ENCODE measurements around the gene PDE4D. TPM values are rescaled to one million over a fixed set of nuclear protein-coding genes. Genes with fewer than 3 reads are reported as not detected.

Gene PDE4D
- total RNA-seq, 1 experiment from 2014 or later: 3.6 TPM

- CTCF ChIA-PET: interaction anchor here (0.5 kb wide), 1 partner anchor 53 kb away, joined by 3 read pairs; no protein-coding TSS in a partner anchor
- H3K27me3 ChIP-seq (ENCODE audit: low read length): no peaks in the 10 kb centered on the region
- ATAC-seq (no peak), DNase-seq (no peak)
- POLR2A ChIA-PET (ENCODE audit: unreplicated experiment): no interaction called here
- no peaks in the 10 kb centered on the region for H3K79me2 ChIP-seq (ENCODE audit: low read length)
- no peak overlapping the region for H2AFZ ChIP-seq (ENCODE audit: low read length)
- no peak overlapping the region for H3K27ac ChIP-seq (ENCODE audit: low read length)
- H3K9me3 ChIP-seq (ENCODE audit: low read length): no peaks in the 10 kb centered on the region
- TF ChIP-seq, protein P1, sequence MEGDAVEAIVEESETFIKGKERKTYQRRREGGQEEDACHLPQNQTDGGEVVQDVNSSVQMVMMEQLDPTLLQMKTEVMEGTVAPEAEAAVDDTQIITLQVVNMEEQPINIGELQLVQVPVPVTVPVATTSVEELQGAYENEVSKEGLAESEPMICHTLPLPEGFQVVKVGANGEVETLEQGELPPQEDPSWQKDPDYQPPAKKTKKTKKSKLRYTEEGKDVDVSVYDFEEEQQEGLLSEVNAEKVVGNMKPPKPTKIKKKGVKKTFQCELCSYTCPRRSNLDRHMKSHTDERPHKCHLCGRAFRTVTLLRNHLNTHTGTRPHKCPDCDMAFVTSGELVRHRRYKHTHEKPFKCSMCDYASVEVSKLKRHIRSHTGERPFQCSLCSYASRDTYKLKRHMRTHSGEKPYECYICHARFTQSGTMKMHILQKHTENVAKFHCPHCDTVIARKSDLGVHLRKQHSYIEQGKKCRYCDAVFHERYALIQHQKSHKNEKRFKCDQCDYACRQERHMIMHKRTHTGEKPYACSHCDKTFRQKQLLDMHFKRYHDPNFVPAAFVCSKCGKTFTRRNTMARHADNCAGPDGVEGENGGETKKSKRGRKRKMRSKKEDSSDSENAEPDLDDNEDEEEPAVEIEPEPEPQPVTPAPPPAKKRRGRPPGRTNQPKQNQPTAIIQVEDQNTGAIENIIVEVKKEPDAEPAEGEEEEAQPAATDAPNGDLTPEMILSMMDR (conservative IDR thresholded peaks at IDR 0.05; ENCODE audit: low read depth, low read length): no peak
- no peak for TF ChIP-seq EZH2 (IDR thresholded peaks at IDR 0.05; ENCODE audit: low read length, unreplicated experiment)
- no peak for TF ChIP-seq EZH2phosphoT487 (IDR thresholded peaks at IDR 0.05; ENCODE audit: borderline replicate concordance, low read length)
- H3K4me1 ChIP-seq (ENCODE audit: insufficient read depth, low read length): no peaks in the 10 kb centered on the region
- H3K4me3 ChIP-seq (ENCODE audit: low read length): no peak overlapping the region
- H3K4me2 ChIP-seq (ENCODE audit: low read length): no peak overlapping the region
- H3K9ac ChIP-seq (ENCODE audit: low read length): no peak overlapping the region
- intact Hi-C loops (cut with micrococcal nuclease): loop anchor here (10.0 kb wide), 1 partner anchor 142 kb away; no protein-coding TSS in a partner anchor
- no TSS peak for BruUV-seq (replicated peaks)
- H4K20me1 ChIP-seq (ENCODE audit: low read length): no peaks in the 10 kb centered on the region
- no peaks in the 10 kb centered on the region for H3F3A ChIP-seq (ENCODE audit: low read length, unreplicated experiment)
- no peaks in the 10 kb centered on the region for H3K9me2 ChIP-seq (replicated peaks; ENCODE audit: low read length)
- no peaks in the 10 kb centered on the region for H3K36me3 ChIP-seq (ENCODE audit: low read depth, low read length)
Measured at GRCh38 chr5:59222687-59223511, 670.6 kb downstream of the PDE4D start.

DNA sequence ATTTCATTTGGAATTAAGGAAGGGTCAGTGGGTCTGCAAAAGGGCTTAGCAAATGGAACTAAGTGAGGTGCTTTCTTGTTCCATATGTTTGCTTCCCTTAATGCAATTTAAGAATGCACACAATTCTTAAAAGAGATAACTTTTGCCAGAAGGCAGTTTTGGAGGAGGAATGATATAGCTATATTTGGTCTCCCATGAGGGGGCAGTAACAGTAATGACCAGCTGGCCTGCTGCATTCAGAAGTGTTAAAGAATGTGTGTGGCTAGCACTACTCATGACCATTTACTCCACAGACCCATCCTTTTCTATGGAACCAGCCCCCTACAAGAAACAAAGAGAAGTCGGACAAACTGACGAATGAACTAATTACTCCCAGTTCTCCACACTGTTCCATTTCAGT lies 671.8 kb downstream of the PDE4D start:
- H3K4me3 ChIP-seq (ENCODE audit: low read length): no peak overlapping the region
- TF ChIP-seq, protein P1 (conservative IDR thresholded peaks at IDR 0.05; ENCODE audit: low read depth, low read length): no peak
- no peak for TF ChIP-seq EZH2 (IDR thresholded peaks at IDR 0.05; ENCODE audit: low read length, unreplicated experiment)
- TF ChIP-seq EZH2phosphoT487 (IDR thresholded peaks at IDR 0.05; ENCODE audit: borderline replicate concordance, low read length): no peak
- CTCF ChIA-PET: no interaction called here
- H3K27me3 ChIP-seq (ENCODE audit: low read length): no peaks in the 10 kb centered on the region
- no TSS peak for BruUV-seq (replicated peaks)
- POLR2A ChIA-PET (ENCODE audit: unreplicated experiment): no interaction called here
- no peaks in the 10 kb centered on the region for H3F3A ChIP-seq (ENCODE audit: low read length, unreplicated experiment)
- ATAC-seq: no peak
- no peak overlapping the region for H2AFZ ChIP-seq (ENCODE audit: low read length)
- no peak overlapping the region for H3K4me2 ChIP-seq (ENCODE audit: low read length)
- H3K4me1 ChIP-seq (ENCODE audit: insufficient read depth, low read length): no peaks in the 10 kb centered on the region
- H3K27ac ChIP-seq (ENCODE audit: low read length): no peak overlapping the region
- no peaks in the 10 kb centered on the region for H3K9me2 ChIP-seq (replicated peaks; ENCODE audit: low read length)
- H3K9ac ChIP-seq (ENCODE audit: low read length): no peak overlapping the region
- no peaks in the 10 kb centered on the region for H3K36me3 ChIP-seq (ENCODE audit: low read depth, low read length)
- no peaks in the 10 kb centered on the region for H4K20me1 ChIP-seq (ENCODE audit: low read length)
- no peaks in the 10 kb centered on the region for H3K79me2 ChIP-seq (ENCODE audit: low read length)
- no peaks in the 10 kb centered on the region for H3K9me3 ChIP-seq (ENCODE audit: low read length)
- intact Hi-C loops (cut with micrococcal nuclease): loop anchor here (10.0 kb wide), 1 partner anchor 143 kb away; no protein-coding TSS in a partner anchor
- DNase-seq: no peak

- H3K27ac ChIP-seq (ENCODE audit: low read length): no peak overlapping the region
- H3K9me3 ChIP-seq (ENCODE audit: low read length): no peaks in the 10 kb centered on the region
- intact Hi-C loops (cut with micrococcal nuclease): no loop called here
- no peak for ATAC-seq
- TF ChIP-seq, protein P1 (conservative IDR thresholded peaks at IDR 0.05; ENCODE audit: low read depth, low read length): peak; percentile 21; the same call in 1 of the 2 replicates
- no peak for TF ChIP-seq EZH2 (IDR thresholded peaks at IDR 0.05; ENCODE audit: low read length, unreplicated experiment)
- H3K36me3 ChIP-seq (ENCODE audit: low read depth, low read length): no peaks in the 10 kb centered on the region
- no peak overlapping the region for H3K4me2 ChIP-seq (ENCODE audit: low read length)
- no TSS peak for BruUV-seq (replicated peaks)
- ChIA-PET CTCF (no interaction called here), POLR2A (ENCODE audit: unreplicated experiment) (no interaction called here)
- H4K20me1 ChIP-seq (ENCODE audit: low read length): no peaks in the 10 kb centered on the region
- no peak overlapping the region for H3K4me3 ChIP-seq (ENCODE audit: low read length)
- H2AFZ ChIP-seq (ENCODE audit: low read length): no peak overlapping the region
- H3K4me1 ChIP-seq (ENCODE audit: insufficient read depth, low read length): no peaks in the 10 kb centered on the region
- H3K27me3 ChIP-seq (ENCODE audit: low read length): no peaks in the 10 kb centered on the region
- H3K9ac ChIP-seq (ENCODE audit: low read length): no peak overlapping the region
- no peaks in the 10 kb centered on the region for H3K79me2 ChIP-seq (ENCODE audit: low read length)
- H3K9me2 ChIP-seq (replicated peaks; ENCODE audit: low read length): no peaks in the 10 kb centered on the region
- DNase-seq: peak; percentile 1
- no peaks in the 10 kb centered on the region for H3F3A ChIP-seq (ENCODE audit: low read length, unreplicated experiment)
Measured at GRCh38 chr5:59218424-59219045, 675.0 kb downstream of the PDE4D start.
